Inflammatory macrophage treated with lipopolysaccharide for 4 hours (primary cell): ENCODE results near the gene OSGEP.

Source experiments
- DNase-seq: peaks from one replicate; pipeline ENCODE4 v3.0.0-alpha.2; 2020

The OSGEP gene

DNA sequence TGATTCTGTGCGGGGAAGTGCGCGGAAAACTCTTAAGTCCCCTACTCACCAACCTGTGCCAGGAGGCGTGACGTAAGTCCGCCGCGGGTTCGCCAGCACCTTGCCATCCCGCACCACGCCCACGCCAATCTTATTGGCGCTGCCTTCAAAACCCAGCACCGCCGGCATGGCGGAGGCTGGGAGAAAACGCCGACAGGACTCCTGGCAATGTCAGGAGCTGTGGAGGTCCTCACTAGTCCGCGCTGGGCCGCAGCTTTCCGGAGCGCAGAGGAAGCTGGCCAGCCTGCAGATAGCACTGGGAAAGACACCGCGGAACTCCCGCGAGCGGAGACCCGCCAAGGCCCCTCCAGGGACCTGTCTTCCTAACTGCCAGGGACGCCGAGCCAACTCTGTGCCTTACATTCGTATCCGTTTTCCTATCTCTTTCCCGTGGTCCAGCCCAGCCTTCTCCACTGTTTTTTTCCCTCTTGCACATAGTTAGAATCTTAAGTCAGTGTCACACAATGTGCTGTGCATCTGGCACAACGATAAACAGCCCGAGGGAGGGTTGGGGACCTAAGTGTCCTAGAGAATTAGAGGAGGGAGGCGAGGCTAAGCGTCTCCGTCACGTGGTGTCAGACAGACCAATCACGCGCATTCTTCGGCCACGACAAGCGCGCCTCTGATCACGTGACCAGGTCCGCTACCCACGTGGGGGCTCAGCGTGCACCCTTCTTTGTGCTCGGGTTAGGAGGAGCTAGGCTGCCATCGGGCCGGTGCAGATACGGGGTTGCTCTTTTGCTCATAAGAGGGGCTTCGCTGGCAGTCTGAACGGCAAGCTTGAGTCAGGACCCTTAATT, at the start of gene OSGEP, which contains the start of gene APEX1:
Gene OSGEP, minus strand, starts transcription at position 297 of the 839 bp plus-strand sequence. Its CDS starts 129 bp downstream, at position 168.
Gene APEX1, plus strand, starts transcription at position 711 of the 839 bp plus-strand sequence. CDS start 420 bp downstream, outside the sequence.
- peak; percentile 99 for DNase-seq

DNA sequence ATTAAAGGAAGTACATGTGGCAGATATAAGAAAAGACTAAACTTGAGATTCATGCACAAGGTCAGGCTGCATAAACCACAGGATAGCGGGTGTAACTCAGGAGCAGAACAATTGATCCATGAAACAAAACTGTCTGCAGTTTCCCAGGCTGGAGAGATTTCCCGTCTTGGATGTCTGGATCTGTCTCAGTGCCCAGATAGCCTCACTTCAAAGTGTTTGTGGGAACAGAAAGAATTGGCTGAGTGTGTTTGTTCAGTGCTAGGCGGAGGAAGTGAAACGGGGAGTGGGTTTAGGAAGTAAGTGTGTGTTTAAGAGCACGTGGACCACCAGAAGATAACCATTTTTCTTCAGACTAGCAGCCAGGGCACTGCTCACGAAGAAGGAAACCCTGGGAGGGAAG, 49.3 kb upstream of the OSGEP start:
- peak; percentile 40 for DNase-seq

DNA sequence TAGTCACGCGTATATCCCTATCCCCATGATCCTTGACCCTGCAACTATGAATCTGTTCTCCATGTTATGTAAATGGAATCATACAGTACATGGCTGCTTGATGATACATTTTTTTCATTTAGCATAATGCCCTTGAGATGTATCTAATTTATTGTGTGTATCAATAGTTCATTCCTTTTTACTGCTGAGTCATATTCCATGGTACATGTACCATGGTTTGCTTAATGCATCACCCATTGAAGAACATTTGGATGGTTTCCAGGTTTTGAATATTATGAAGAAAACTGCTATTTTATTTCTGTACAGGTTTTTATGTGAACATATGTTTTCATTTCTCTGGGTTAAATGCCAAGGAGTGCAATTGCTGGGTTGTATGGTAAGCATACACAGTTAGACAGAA, 46.7 kb upstream of the OSGEP start:
- no peak for DNase-seq

DNA sequence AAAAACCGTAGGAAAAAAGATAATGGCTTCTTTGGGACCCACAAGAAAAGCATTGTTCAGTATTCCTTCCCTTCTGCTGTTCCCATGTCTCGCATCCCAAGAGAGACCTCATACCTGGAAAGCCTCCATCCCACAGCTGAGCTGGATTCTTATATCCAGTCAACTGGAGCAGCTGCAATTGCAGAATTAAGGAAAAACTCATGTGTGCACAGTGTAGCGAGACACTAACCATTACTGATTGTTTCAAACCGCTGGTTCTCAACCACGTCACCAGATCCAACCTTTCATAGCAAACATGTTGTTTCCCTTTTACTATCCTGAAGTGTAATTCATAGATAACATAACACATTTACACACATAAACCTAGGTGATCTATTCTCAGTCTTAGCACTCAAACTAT, 45.3 kb upstream of the OSGEP start:
- no peak for DNase-seq

DNA sequence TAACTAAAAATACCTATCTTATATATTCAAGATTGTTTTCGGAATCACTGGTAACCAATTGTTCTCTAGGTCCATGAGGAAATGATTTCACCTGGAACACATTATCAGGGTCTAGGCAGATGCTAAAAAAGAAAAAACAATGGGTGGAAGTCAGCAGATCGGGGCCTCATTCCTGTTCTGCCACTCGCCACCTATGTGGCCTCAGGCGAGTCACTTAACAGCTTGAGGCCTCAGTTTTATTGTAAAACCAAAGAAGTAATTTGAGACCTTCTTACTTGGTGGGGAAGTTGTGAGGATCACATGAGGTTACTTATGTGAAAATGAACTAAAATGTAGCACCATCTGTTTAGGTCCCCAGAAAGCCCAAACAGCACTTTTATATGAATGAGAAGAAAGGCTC, 44.5 kb upstream of the OSGEP start:
- DNase-seq: no peak

DNA sequence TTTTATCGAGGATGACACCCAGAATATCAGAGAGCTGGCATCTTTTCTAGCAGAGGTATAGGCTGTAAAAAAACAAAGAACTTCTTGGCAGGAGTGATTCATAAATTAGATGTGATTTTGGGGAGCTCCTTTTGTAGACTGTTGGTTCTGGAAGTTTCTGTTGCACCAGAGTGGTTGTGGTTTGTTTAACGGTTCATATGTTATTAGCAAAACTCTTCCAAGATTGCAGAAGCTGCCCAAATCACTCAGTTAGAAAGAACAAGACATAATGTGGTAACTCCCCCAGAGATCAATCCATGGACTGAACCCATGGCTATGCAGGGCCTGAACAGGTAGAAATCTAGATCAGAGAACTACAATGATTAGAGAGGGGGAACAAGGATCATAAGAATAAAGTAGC, 44.0 kb upstream of the OSGEP start:
- no peak for DNase-seq

DNA sequence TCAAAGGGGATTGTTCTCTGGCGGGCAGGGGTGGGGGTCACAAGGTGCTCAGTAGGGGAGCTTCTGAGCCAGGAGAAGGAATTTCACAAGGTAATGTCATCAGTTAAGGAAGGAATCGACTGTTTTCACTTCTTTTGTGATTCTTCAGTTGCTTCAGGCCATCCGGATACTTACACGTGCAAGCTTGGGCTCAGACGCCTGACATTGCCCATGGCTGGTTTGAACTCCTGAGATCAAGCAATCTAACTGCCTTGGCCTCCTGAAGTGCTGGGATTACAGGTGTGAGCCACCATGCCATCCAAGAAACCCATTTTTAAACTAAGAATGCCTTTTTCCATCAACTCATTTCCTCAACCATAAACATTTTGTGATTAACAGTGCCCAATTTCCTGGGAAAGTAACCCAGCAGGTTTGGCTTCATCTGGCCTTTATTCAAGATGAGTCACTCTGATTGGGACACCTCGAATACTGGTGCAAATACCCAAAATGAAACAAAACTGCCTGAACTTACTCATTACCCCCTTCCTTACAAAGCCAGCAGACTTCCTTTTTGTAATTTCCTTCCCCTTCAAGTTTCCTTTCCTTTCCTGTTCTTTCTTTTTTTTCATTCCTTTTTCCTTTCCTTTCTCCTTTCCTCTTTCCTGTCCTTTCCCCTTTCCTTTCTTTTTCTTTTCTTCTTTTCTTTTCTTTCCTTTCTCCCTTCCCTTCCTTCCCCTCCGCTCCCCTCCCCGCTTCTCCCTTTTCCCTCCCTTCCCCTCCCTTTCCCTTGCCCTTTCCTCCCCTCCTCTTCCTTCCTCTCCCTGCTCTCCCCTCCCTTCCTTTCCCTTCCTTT, 40.5 kb upstream of the OSGEP start:
- DNase-seq: peak; percentile 85

DNA sequence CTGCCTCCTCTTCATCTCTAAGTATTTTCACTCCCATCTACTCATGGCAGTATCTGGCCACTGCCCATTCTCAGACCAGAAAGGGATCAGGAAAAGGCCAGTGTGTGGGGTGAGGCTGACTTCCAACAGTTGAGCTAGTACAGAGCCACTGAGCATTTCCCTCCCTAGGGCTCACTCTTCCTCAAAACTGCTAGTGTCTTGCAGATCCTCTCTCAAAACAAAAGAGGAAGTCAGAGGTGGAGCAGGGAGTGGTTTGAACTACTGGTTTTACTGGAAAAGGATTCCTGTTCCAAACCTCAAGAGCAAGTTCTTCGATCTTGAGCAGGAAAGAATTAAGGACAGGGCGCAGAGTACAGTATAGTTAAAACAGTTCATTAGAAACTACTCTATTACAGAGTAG, 39.0 kb upstream of the OSGEP start:
- peak; percentile 80 for DNase-seq

DNA sequence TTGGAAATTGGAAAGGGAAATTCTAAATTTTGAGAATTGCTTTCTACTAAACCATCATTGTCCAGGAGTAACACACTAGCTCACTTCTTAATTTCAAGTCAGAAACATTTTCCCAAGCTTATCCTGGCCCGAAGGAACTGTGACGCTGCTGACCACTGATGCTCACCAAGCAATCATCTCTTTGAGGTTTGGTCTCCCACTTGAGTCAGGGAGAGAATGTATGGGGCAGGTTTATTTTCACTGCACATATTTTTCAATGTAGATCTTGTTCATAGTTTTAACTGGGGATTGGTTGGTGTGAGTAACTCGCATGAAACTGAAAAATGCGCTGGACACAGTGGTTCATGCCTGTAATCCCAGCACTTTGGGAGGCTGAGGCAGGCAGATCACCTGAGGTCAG, 37.9 kb upstream of the OSGEP start:
- no peak for DNase-seq

DNA sequence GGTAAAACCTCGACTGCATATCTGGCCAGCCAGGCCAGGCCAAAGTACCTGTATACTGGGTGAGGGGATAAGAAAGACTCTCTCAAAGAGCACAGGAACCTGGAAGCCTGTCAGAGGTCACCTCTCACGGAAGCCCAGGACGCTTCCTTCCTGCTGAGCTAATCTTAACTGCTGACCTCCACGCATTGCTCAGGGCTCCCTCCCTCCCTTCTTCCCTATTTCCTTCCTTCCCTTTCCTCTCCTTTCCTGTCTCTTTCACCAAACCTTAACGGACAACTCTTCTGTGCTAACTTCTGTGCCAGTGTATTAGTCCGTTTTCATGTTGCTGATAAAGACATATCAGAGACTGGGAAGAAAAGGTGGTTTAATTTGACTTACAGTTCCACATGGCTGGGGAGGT, 36.0 kb upstream of the OSGEP start:
- no peak for DNase-seq

DNA sequence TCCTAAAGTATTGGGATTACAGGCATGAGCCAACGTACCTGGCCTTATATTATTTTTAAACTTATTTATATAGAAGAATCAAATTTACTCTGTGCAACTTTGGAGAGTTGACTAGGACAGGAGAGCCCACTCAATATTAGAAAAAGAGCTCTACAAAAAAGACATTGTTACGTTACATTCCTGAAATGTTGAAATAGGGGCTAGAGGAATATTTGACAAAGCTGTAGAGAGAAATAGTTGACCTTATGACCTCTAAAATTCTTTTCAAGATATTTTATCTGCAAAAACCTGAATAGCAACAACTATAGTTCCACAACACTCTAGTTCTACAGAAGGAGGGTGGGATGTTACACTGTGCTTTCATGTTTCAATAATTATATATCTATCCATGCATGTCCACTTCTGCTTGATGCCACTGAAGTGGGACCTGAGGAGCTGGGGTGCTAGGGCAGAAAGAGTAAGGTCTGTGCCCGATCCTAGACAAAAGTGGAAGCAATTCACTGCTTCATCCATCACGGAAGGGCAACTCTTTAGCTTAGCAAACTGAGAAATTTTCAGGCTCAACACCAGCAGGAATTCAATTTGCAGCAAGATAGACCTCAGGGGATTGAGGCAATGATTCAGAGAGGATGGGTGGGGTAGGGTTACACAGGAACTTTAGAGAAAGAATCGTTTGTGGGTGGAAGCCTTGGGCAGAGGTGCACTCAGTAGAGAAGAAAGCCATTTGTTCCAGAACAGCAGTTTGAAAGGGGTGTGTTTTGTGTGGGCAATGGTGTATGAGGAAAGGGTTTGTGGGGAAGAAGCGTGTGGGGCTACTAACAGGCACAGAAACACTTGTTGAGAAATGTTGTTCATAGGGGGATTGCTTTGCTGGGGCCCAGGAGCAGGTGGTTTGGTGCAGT, 34.7 kb upstream of the OSGEP start:
- DNase-seq: peak; percentile 37

DNA sequence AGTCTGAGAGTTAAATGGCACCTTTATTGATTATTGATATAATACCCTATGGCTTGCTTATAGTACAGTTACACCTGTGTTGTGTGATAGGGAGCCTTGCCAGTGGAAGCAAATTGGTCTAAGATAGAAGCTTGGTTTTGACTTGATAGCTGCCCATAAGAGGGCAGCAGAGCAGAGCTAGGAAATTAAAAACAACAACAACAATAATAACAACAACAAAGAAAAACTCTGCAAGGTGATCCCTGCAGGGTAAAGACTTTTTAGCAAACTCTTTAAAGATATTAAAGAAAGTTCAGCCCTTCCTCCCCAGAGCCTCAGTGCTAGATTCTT, 32.7 kb upstream of the OSGEP start:
- DNase-seq: no peak

DNA sequence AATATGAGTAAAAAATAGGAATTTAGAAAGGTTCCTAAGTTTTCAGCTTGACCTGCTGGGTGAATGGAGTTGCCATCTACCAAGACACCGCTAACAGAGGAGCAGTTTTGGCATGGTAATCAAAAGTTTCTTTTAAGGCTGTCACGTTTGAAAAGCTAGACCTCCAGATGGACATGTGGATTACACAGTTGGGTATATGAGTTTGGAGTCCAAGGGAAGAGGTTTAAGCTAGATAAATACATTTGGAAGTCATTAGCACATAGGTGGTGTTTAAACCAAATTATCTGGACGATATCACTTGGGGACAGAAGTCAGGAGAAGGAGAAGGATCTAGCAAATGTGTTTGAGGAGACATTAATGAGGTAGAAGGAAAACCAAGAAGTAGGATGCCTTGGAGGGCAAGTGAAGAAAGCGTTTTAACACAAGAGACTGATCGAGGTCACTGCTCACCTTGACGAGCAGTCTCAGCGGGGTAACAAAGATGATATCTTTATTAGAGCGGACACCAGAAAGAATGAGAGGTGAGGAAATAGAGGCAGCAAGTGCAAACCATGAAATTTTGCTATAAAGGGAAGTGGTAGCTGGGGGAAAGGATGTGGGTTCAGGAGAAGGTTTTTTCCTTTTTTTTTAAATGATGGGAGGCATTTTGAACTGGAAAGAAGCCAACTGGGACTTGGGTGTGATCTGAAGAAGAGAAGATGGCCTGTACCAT, 32.2 kb upstream of the OSGEP start:
- DNase-seq: no peak

DNA sequence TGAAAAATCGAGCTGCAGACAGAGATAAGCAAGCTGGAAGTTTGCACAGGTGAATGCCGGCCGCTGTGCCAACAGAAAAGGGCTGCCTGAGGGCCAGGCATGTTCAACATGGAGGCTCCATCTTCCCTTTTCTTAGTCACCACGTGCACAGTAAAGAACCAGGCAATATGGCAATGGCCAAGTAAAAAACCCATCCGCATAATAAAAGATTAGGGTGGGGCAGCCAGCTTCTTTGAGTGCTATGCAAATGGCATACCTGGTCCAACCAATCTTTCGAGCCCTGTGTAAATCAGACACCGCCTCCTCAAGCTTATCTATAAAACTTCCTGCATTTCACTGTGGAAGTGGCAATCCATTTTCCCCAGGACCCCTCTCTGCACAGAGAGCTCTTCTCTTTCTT, 31.3 kb upstream of the OSGEP start:
- no peak for DNase-seq

DNA sequence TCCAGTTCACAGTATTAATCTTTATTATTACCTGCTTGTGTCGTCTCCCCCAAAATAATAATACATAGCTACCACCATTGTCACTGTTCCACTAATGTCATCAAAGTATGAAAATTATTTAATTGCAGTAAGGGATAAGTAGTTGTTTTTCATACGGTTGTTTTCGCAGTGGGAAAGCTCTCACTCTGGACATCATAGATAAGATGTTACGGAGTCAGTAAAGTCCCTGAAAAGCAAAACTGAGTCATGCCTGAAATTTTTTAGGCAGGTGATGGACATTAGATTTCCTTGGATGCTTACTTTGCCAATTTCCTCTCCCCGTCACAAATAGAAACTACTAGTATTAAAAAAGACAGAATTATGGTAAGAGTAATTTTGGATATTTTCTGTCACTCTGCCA, 27.8 kb upstream of the OSGEP start:
- no peak for DNase-seq

DNA sequence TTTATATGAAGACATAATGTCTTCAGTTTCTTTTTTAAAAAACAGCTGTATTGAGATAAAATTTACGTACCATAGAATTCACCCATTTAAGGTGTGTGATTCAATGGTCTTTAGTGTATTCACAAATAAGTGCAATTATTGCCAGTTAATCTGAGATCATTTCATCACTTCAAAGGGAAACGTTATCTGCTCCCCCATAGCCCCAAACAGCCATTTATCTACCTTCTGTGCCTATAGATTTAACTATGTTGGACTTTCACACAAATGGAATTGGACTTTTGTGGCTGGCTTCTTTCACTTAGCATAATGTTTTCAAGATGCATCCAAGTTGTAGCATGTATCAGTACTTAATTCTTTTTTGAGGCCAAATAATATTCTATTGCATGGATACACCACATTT, 24.3 kb upstream of the OSGEP start:
- no peak for DNase-seq

DNA sequence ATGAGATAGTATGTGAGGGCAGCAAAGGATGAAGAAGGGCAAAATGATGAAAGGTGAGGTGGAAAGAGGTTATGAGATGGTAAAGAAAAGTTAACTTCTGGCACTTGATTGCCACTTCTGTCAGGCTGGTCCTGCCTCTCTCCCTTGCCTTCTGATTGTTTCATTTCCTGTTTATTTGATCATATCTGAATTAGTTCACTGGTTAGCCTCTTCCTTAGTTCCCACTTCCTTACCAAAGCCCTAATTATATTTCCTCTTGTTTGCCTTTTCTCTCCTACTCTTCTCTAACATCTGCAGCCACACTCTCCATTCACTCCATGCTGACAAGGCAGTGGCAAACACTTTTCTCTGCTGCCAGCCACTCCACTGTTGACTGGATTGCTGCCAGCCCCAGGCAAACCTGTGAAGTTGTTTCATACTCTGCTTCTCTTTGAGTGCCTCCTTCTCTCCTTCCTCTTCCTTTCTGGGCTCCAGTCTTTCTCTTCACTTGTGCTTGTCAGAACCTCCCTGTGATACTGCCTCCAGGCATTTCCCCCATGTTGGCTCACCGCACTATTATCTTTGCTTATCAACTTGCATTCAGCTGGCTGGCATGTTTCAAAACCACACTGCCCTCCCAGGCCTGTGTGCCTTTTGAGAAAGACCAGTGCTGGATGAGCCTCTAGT, 22.7 kb upstream of the OSGEP start:
- DNase-seq: peak; percentile 61

DNA sequence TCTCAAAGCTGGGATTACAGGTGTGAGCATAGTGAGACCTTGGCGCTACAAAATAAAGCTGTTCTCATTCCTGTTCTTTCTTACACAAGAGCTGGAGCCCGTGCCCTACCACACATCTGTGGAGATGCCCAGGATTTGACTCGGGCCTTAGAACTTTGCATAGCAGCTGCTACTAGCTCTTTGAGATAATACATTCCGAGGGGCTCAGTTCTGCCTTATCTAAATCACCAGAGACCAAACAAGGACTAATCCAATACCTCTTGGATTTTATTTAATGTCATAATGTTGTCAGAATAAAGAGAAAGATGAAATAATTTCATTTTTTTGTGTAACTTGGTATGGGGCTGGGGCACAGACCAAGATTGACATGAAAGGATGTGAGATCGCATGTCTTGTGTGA, 22.2 kb upstream of the OSGEP start:
- DNase-seq: no peak

DNA sequence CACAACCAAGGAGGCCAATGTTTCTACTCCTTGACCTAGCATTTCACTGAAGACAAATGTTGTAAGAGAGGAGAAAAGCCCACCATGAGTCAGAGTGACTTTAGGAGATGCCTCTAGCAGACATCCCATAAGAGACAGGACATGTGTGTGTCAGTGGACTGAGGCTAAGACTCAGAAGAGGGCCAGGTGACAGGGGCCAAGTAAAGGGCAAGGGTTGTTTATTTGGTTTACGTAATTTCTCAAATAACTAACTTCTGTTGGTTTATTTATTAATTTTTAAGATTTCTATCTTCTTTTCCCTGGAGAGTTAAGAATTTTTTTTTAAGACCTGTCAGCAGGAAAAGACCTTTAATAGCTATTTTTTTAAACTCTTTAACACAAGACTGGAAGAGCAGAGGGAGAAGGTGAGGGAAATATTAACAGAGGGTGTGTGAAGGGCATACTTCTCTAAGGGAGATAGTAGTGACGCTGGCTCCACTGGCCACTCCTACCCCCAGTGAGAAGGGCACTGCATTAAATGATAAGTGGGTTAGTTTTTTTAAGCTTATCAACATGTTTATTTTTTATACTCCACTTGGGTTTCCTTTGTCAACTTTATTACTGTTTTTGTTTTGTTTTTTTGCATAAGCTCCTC, 18.0 kb upstream of the OSGEP start:
- no peak for DNase-seq

DNA sequence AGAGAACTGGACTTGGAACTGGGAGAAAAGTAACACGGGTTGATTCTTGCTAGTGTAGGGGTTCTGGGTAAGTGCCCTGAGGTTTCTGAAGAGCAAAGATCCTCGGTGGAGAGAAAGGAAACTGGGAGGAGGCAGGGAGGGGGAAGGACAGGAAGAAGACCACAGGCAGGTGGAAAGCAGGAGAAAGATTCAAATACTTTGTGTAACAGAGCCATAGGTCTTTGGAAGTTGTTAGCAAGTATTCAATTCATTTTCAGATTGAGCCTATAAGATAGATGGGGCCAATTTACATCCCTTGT, 15.9 kb upstream of the OSGEP start:
- DNase-seq: no peak

DNA sequence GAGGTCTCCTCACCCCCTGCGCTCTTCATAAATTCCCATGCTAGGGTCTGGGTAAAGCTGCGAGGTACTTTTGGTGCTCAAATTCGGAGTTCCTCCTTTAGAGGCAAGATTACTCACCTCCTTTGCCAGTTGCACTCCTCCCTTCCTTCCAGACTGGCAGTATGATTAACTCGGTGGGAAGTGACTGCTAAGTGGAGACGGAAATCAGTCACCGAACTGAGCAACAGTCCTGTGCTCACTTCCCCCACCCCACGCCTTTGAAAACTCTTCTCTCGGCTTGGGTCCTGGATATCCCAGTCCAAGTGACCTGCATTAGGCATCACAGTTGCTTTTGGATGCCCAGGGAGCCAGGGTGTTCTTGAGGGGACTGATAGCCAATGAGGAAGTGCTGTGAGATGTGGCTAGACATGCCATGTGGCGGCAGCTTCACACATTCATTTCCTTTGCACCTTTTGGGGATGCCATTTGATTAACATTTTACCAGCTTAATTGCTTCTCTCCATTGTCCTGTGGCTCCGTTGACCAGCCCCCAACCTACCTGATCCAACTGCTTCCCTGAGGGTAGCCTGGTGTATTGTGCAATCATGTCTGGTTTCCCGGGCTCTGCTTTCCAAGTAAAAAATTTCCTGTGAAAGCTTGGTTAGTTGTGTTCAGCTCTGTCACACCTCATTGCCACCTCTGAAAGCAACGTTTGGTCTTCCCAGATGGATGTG, 15.4 kb upstream of the OSGEP start:
- peak; percentile 97 for DNase-seq
